Panc1 (cell line): ENCODE data around the gene TOR1B. TPM values are rescaled to one million over a fixed set of nuclear protein-coding genes. Genes with fewer than 3 reads are reported as not detected.

Experiments
- ATAC-seq: fragments of 200-7000 bp; cut with Tn5 transposase; 2 replicates; pipeline ENCODE4 v1.9.1; 2020; ENCODE audit warnings: mild to moderate bottlenecking, moderate library complexity
- BruUV-seq: library from RNA; stranded (reverse); fragments of 400-500 nt; replicated peaks from 2 replicates; lab custom pipeline; 2021; lab: Mats Ljungman, UMichigan
- CTCF ChIA-PET: fragments of 300-600 bp; sonication (Branson Sonifier 250); formaldehyde crosslinking; loops from one replicate; lab custom pipeline; 2022; ENCODE audit warnings: antibody characterized with exemption; lab: Charles Lee
- POLR2A ChIA-PET: fragments of 300-600 bp; sonication (Branson Sonifier 250); formaldehyde crosslinking; loops from one replicate; lab custom pipeline; 2022; ENCODE audit warnings: antibody characterized with exemption; lab: Charles Lee
- DNase-seq: peaks from one replicate; pipeline ENCODE4 v3.0.0-alpha.2; 2010; ENCODE audit warnings: low read depth, low spot score
- H3K27ac ChIP-seq: 2 replicates; pipeline ENCODE4 v1.5.1; 2011; ENCODE audit warnings: mild to moderate bottlenecking, low read length, inconsistent platforms
- H3K27me3 ChIP-seq: fragments of 200-500 bp; sonication (Bioruptor generic); 2 replicates; pipeline ENCODE4 v1.6.0; 2014; ENCODE audit warnings: low read length, inconsistent platforms; ENCODE audit not compliant: control insufficient read depth, insufficient read depth
- H3K36me3 ChIP-seq: fragments of 200-500 bp; sonication (Bioruptor generic); 2 replicates; pipeline ENCODE4 v1.5.1; 2014; ENCODE audit warnings: inconsistent platforms, mild to moderate bottlenecking, low read length, moderate library complexity; ENCODE audit not compliant: control insufficient read depth, insufficient read depth
- H3K4me1 ChIP-seq: 2 replicates; pipeline ENCODE4 v1.5.1; 2011; ENCODE audit warnings: inconsistent platforms, mild to moderate bottlenecking, low read length, moderate library complexity; ENCODE audit not compliant: control insufficient read depth, insufficient read depth
- H3K4me3 ChIP-seq, 2 experiments: 2 replicates each; pipeline ENCODE4 v1.5.1; 2011 to 2012; ENCODE audit warnings: low read depth in 2 of 2, low read length in 2 of 2, mild to moderate bottlenecking in 2 of 2, inconsistent platforms in 1 of 2, moderate library complexity in 1 of 2
- H3K9me3 ChIP-seq: fragments of 200-500 bp; sonication (Bioruptor generic); 2 replicates; pipeline ENCODE4 v1.5.1; 2014; ENCODE audit warnings: low read depth, mild to moderate bottlenecking, inconsistent platforms, low read length, moderate library complexity; ENCODE audit not compliant: control insufficient read depth, insufficient read depth
- CTCF ChIP-seq: fragments of 450-650 bp; IDR thresholded peaks from 2 replicates; pipeline ENCODE4 v1.5.1; 2017; ENCODE audit warnings: mild to moderate bottlenecking
- POLR2AphosphoS5 ChIP-seq: IDR thresholded peaks from 2 replicates; pipeline ENCODE4 v1.6.1; 2012; ENCODE audit warnings: mild to moderate bottlenecking, low read depth, low read length, moderate library complexity
- REST ChIP-seq, 2 experiments: IDR thresholded peaks; 2 replicates each; pipeline ENCODE4 v1.6.1; 2011 to 2012; ENCODE audit warnings: low read depth in 2 of 2, control low read depth in 1 of 2, low read length in 1 of 2, mild to moderate bottlenecking in 1 of 2, moderate library complexity in 1 of 2; ENCODE audit not compliant: insufficient read depth in 1 of 2
- SIN3A ChIP-seq: IDR thresholded peaks from 2 replicates; pipeline ENCODE4 v1.6.1; 2012; ENCODE audit warnings: low read depth, mild to moderate bottlenecking, low read length, moderate library complexity, borderline replicate concordance; ENCODE audit not compliant: insufficient read depth
- TCF7L2 ChIP-seq: IDR thresholded peaks from 2 replicates; pipeline ENCODE4 v1.6.1; 2011; ENCODE audit warnings: mild to moderate bottlenecking, low read depth, low read length, inconsistent platforms
- in situ Hi-C: cut with HindIII; loops from 2 replicates; pipeline ENCODE4 v1.10.0; 2016; ENCODE audit warnings: low sequenced_read_pairs, low pct_unique_long_range_greater_than_20kb
- intact Hi-C: fragments of 100-400 bp; cut with micrococcal nuclease; formaldehyde crosslinking; loops from one replicate; pipeline ENCODE4 v1.10.0; 2022; ENCODE audit not compliant: unreplicated experiment
- total RNA-seq: library from RNA; stranded (reverse); gene quantifications from one replicate; pipeline ENCODE4 v1.2.1, GENCODE V29; 2021; ENCODE audit not compliant: unreplicated experiment

Gene TOR1B
- total RNA-seq, 1 experiment from 2014 or later, result 37.6 TPM

GRCh38 chr9:129777769-129778130 lies 25.2 kb upstream of the TOR1B start:
- TF ChIP-seq TCF7L2, result no peak
- TF ChIP-seq SIN3A, result no peak
- TF ChIP-seq CTCF, result no peak
- TF ChIP-seq REST (IDR thresholded peaks at IDR 0.05; ENCODE audit: insufficient read depth in 1 of 2, low read depth in 2 of 2, low read length in 1 of 2), result no peak
- Histone ChIP-seq H3K4me1 (no peaks in the 10 kb centered on the region), H3K9me3 (no peaks in the 10 kb centered on the region), H3K27ac (no peak overlapping the region), H3K4me3 (no peak overlapping the region), H3K36me3 (no peaks in the 10 kb centered on the region), H3K27me3 (no peaks in the 10 kb centered on the region)
- CTCF ChIA-PET, result interaction anchor here (0.7 kb wide), 1 partner anchor 12 kb away, joined by 5 read pairs; no protein-coding TSS in a partner anchor
- POLR2A ChIA-PET, result no interaction called here
- DNase-seq, result no peak
- in situ Hi-C loops (no loop called here), intact Hi-C loops (no loop called here)
- no peak for ATAC-seq
- no TSS peak for BruUV-seq

GRCh38 chr9:129778469-129778868 lies 24.5 kb upstream of the TOR1B start:
- no peak overlapping the region for H3K4me3 ChIP-seq
- no peak for DNase-seq
- no TSS peak for BruUV-seq
- no peak overlapping the region for H3K27ac ChIP-seq
- no peaks in the 10 kb centered on the region for H3K36me3 ChIP-seq
- ChIA-PET CTCF (interaction anchor here (0.6 kb wide), 2 partner anchors 26 to 52 kb away, joined by 4 to 6 read pairs; partner anchors contain the start of gene PTGES), POLR2A (interaction anchor here (0.6 kb wide), 1 partner anchor 27 kb away, joined by 6 read pairs; no protein-coding TSS in a partner anchor)
- intact Hi-C loops, result no loop called here
- H3K9me3 ChIP-seq, result no peaks in the 10 kb centered on the region
- H3K27me3 ChIP-seq, result no peaks in the 10 kb centered on the region
- no peaks in the 10 kb centered on the region for H3K4me1 ChIP-seq
- TF ChIP-seq TCF7L2 (no peak), CTCF (no peak), SIN3A (no peak), POLR2AphosphoS5 (no peak), REST (IDR thresholded peaks at IDR 0.05; ENCODE audit: insufficient read depth in 1 of 2, low read depth in 2 of 2, low read length in 1 of 2) (no peak)
- in situ Hi-C loops, result no loop called here
- no peak for ATAC-seq
